HepG2 (cell line): ENCODE measurements around the gene GATM. TPM values are rescaled to one million over a fixed set of nuclear protein-coding genes. Genes with fewer than 3 reads are reported as not detected.

Experiments
- CBX2 ChIP-seq, 2 experiments: fragments of 200-600 bp in 1 of 2; sonication (generic); formaldehyde crosslinking in 1 of 2; IDR thresholded peaks; 2 replicates each; pipeline versions ENCODE4 v1.7.0 to v1.8.1; 2018 to 2022; ENCODE audit warnings: low read depth in 2 of 2, low read length in 1 of 2, mild to moderate bottlenecking in 1 of 2, missing genetic modification reagents in 1 of 2
- E2F1 ChIP-seq: sonication (generic); formaldehyde crosslinking; IDR thresholded peaks from 2 replicates; pipeline ENCODE4 v1.5.0; 2020; ENCODE audit warnings: missing genetic modification reagents
- KDM4B ChIP-seq: sonication (generic); formaldehyde crosslinking; IDR thresholded peaks from 2 replicates; pipeline ENCODE4 v1.4.0; 2020; ENCODE audit warnings: missing genetic modification reagents
- KLF9 ChIP-seq: IDR thresholded peaks from 2 replicates; pipeline ENCODE4 v1.6.1; 2016; ENCODE audit warnings: low read depth
- MBNL3 ChIP-seq: fragments of 250-450 bp; sonication (Bioruptor Pico); conservative IDR thresholded peaks from 2 replicates; pipeline ENCODE4 v1.8.0; 2022; ENCODE audit warnings: mild to moderate bottlenecking, inconsistent platforms
- SCMH1 ChIP-seq: sonication (generic); formaldehyde crosslinking; IDR thresholded peaks from 2 replicates; pipeline ENCODE4 v1.9.0; 2021; ENCODE audit warnings: missing genetic modification reagents, mild to moderate bottlenecking, borderline replicate concordance
- TARDBP ChIP-seq: sonication (generic); formaldehyde crosslinking; IDR thresholded peaks from 2 replicates; pipeline ENCODE4 v1.8.0; 2022; ENCODE audit warnings: mild to moderate bottlenecking, missing genetic modification reagents
- TSC22D2 ChIP-seq: sonication (generic); formaldehyde crosslinking; IDR thresholded peaks from 2 replicates; pipeline ENCODE4 v1.5.1; 2020; ENCODE audit warnings: missing genetic modification reagents, mild to moderate bottlenecking, borderline replicate concordance
- ZBTB43 ChIP-seq: sonication (generic); formaldehyde crosslinking; conservative IDR thresholded peaks from 2 replicates; pipeline ENCODE4 v1.4.0; 2020; ENCODE audit warnings: missing genetic modification reagents
- ZFP36 ChIP-seq: fragments of 150-350 bp; IDR thresholded peaks from 2 replicates; pipeline ENCODE4 v1.6.1; 2018; ENCODE audit warnings: borderline replicate concordance, low read length, low read depth; ENCODE audit not compliant: partially characterized antibody
- ZFP37 ChIP-seq: sonication (generic); formaldehyde crosslinking; IDR thresholded peaks from 2 replicates; pipeline ENCODE4 v1.4.0; 2020; ENCODE audit warnings: missing genetic modification reagents, borderline replicate concordance
- ZFP41 ChIP-seq: sonication (generic); formaldehyde crosslinking; IDR thresholded peaks from 2 replicates; pipeline ENCODE4 v1.4.0; 2020; ENCODE audit warnings: mild to moderate bottlenecking, missing genetic modification reagents, borderline replicate concordance
- ZFP90 ChIP-seq: sonication (generic); formaldehyde crosslinking; IDR thresholded peaks from 2 replicates; pipeline ENCODE4 v1.8.0; 2022; ENCODE audit warnings: missing genetic modification reagents, mild to moderate bottlenecking, inconsistent platforms, borderline replicate concordance
- ZNF451 ChIP-seq: sonication (generic); formaldehyde crosslinking; IDR thresholded peaks from 2 replicates; pipeline ENCODE4 v1.5.0; 2020; ENCODE audit warnings: mild to moderate bottlenecking, missing genetic modification reagents
- ZNF557 ChIP-seq: sonication (generic); formaldehyde crosslinking; IDR thresholded peaks from 2 replicates; pipeline ENCODE4 v1.4.0; 2020; ENCODE audit warnings: missing genetic modification reagents
- ZNF589 ChIP-seq: sonication (generic); formaldehyde crosslinking; conservative IDR thresholded peaks from 2 replicates; pipeline ENCODE4 v1.8.0; 2022; ENCODE audit warnings: mild to moderate bottlenecking, moderate library complexity, missing genetic modification reagents
- ZNF780A ChIP-seq: sonication (generic); formaldehyde crosslinking; IDR thresholded peaks from 2 replicates; pipeline ENCODE4 v1.8.0; 2022; ENCODE audit warnings: mild to moderate bottlenecking, missing genetic modification reagents, moderate library complexity
- ZSCAN5A ChIP-seq: sonication (generic); formaldehyde crosslinking; IDR thresholded peaks from 2 replicates; pipeline ENCODE4 v1.8.0; 2022; ENCODE audit warnings: mild to moderate bottlenecking, missing genetic modification reagents, borderline replicate concordance
- polyA plus RNA-seq, 8 experiments: library from polyadenylated mRNA; depleted of rRNA in 3 of 8; stranded (reverse) in 7 of 8; unstranded in 1 of 8; fragments of >200 nt; fragmentation: Illumina TruSeq in 4 of 8; extraction: Trizol in 4 of 8; gene quantifications; 2 replicates each; pipeline versions ENCODE4 v1.2.1 to v1.2.3, GENCODE V29; 2011 to 2016; ENCODE audit warnings: low read depth in 4 of 8, missing spikeins in 1 of 8, mixed read lengths in 1 of 8; ENCODE audit not compliant: insufficient read depth in 1 of 8
- total RNA-seq, 5 experiments: library from RNA; depleted of rRNA; stranded (reverse); fragments of >200 nt; fragmentation: Illumina TruSeq; extraction: Trizol; gene quantifications; 2 replicates each; pipeline ENCODE4 v1.2.3, GENCODE V29; 2016; ENCODE audit warnings: low read depth in 1 of 5
- TF ChIP-seq, protein P1 (sequence below): sonication (generic); formaldehyde crosslinking; IDR thresholded peaks from 2 replicates; pipeline ENCODE4 v1.4.0; 2020; ENCODE audit warnings: missing genetic modification reagents
- TF ChIP-seq, protein P2 (sequence below): IDR thresholded peaks from 2 replicates; pipeline ENCODE4 v1.6.1; 2016; ENCODE audit warnings: missing genetic modification reagents, missing compliant biosample characterization
- TF ChIP-seq, protein P3 (sequence below): sonication (generic); formaldehyde crosslinking; IDR thresholded peaks from 2 replicates; pipeline ENCODE4 v1.4.0; 2020; ENCODE audit warnings: missing genetic modification reagents
- TF ChIP-seq, protein P4 (sequence below): sonication (generic); formaldehyde crosslinking; IDR thresholded peaks from 2 replicates; pipeline ENCODE4 v1.8.0; 2022; ENCODE audit warnings: missing genetic modification reagents, mild to moderate bottlenecking, borderline replicate concordance

GATM gene
- total and polyA plus RNA-seq, 2 of the 13 experiments (the other 11 are each of a cell fraction or from before 2014, with no cell fraction given), result 2.1 to 16.8 TPM

DNA sequence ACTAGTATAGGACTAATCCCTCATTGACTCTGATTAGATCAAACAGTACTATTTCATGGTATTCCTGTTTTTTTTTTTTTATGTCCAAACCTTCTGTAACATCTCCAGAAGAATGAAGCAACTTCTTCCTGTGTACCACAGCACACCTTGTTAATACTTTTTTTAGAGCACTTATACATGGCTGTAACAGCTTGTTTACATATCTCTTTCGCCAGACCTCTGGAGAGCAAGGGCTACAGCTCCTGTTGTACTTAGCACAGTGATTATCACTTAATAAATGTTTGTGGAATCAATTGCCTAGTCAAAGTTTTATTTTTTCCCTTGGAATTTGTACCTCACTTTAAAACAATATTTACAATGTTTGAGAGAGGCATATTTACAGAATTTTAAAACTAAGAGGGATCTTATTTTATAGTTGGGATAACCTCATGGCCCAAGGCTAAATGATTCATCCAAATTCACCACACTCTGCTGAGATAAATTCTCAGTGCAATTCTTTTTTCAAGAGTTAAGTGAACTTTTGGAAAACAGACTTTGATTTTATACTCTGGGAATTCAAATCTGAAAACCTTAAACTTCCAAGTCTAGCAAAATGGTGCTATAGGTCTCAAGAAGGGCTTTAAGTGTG is 9.2 kb upstream of the GATM start (continued):
- 0 out of 2 replicates have a peak, but pooled peaks have one; percentile 26 for TF ChIP-seq ZBTB43 (CRISPR knock-in tag)
- TF ChIP-seq CBX2 (IDR thresholded peaks at IDR 0.05; ENCODE audit: low read depth, low read length), result no peak
- no peak for TF ChIP-seq CBX2 (CRISPR knock-in tag; IDR thresholded peaks at IDR 0.05; ENCODE audit: low read depth)
- TF ChIP-seq, protein P1, sequence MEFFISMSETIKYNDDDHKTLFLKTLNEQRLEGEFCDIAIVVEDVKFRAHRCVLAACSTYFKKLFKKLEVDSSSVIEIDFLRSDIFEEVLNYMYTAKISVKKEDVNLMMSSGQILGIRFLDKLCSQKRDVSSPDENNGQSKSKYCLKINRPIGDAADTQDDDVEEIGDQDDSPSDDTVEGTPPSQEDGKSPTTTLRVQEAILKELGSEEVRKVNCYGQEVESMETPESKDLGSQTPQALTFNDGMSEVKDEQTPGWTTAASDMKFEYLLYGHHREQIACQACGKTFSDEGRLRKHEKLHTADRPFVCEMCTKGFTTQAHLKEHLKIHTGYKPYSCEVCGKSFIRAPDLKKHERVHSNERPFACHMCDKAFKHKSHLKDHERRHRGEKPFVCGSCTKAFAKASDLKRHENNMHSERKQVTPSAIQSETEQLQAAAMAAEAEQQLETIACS (CRISPR knock-in tag), result no peak
- TF ChIP-seq ZFP90 (CRISPR knock-in tag), result no peak
- TF ChIP-seq ZFP37 (CRISPR knock-in tag), result no peak
- TF ChIP-seq ZFP41 (CRISPR knock-in tag), result no peak
- TF ChIP-seq, protein P2, sequence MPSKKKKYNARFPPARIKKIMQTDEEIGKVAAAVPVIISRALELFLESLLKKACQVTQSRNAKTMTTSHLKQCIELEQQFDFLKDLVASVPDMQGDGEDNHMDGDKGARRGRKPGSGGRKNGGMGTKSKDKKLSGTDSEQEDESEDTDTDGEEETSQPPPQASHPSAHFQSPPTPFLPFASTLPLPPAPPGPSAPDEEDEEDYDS, result peak; percentile 42; the same call in 1 of the 2 replicates
- TF ChIP-seq ZNF780A (CRISPR knock-in tag), result no peak
- TF ChIP-seq ZNF451 (CRISPR knock-in tag), result no peak
- TF ChIP-seq, protein P3, sequence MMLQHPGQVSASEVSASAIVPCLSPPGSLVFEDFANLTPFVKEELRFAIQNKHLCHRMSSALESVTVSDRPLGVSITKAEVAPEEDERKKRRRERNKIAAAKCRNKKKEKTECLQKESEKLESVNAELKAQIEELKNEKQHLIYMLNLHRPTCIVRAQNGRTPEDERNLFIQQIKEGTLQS (CRISPR knock-in tag), result no peak
- TF ChIP-seq, protein P4, sequence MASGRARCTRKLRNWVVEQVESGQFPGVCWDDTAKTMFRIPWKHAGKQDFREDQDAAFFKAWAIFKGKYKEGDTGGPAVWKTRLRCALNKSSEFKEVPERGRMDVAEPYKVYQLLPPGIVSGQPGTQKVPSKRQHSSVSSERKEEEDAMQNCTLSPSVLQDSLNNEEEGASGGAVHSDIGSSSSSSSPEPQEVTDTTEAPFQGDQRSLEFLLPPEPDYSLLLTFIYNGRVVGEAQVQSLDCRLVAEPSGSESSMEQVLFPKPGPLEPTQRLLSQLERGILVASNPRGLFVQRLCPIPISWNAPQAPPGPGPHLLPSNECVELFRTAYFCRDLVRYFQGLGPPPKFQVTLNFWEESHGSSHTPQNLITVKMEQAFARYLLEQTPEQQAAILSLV (CRISPR knock-in tag), result no peak
- TF ChIP-seq SCMH1, result no peak
- no peak for TF ChIP-seq E2F1 (CRISPR knock-in tag)
- no peak for TF ChIP-seq MBNL3 (CRISPR knock-in tag)
- TF ChIP-seq ZNF589 (CRISPR knock-in tag), result no peak
- TF ChIP-seq KDM4B (CRISPR knock-in tag), result no peak
- no peak for TF ChIP-seq TSC22D2 (CRISPR knock-in tag)
- no peak for TF ChIP-seq KLF9 (CRISPR knock-in tag)
- peak; percentile 54; the same call in 1 of the 2 replicates for TF ChIP-seq TARDBP (CRISPR knock-in tag)
- TF ChIP-seq ZFP36, result no peak
- no peak for TF ChIP-seq ZNF557
- TF ChIP-seq ZSCAN5A (CRISPR knock-in tag), result peak; percentile 42; the same call in 1 of the 2 replicates
